Lung (tissue), 12 donors: Measurements from ENCODE around the gene SCARF1. TPM values are rescaled to one million over a fixed set of nuclear protein-coding genes. Genes with fewer than 3 reads are reported as not detected.

Experiments used
- ATAC-seq: fragments of 200-7000 bp; cut with Tn5 transposase; one replicate; pipeline ENCODE4 v1.9.1; 2020; ENCODE audit warnings: moderate number of reproducible peaks; ENCODE audit not compliant: insufficient read depth, low FRiP score
- DNase-seq, 3 donors: peaks; one replicate each; pipeline ENCODE4 v3.0.0-alpha.2; 2013 to 2017
- H3K27ac ChIP-seq, 2 donors: one replicate each; pipeline ENCODE4 v1.5.1; 2013; ENCODE audit warnings: mild to moderate bottlenecking in 2 of 2, moderate library complexity in 2 of 2, control low read depth in 1 of 2, inconsistent platforms in 1 of 2, low read depth in 1 of 2, low read length in 1 of 2
- H3K27me3 ChIP-seq, 3 donors: one replicate each; pipeline ENCODE4 v1.5.1; 2013; ENCODE audit warnings: low read length in 2 of 3; ENCODE audit not compliant: control insufficient read depth in 3 of 3, insufficient read depth in 3 of 3
- H3K36me3 ChIP-seq, 4 donors: one replicate each; pipeline ENCODE4 v1.5.1; 2013; ENCODE audit warnings: low read length in 4 of 4, mild to moderate bottlenecking in 1 of 4, moderate library complexity in 1 of 4; ENCODE audit not compliant: control insufficient read depth in 4 of 4, insufficient read depth in 4 of 4
- H3K4me1 ChIP-seq, 5 donors: one replicate each; pipeline ENCODE4 v1.5.1; 2013; ENCODE audit warnings: low read length in 5 of 5, mild to moderate bottlenecking in 2 of 5, moderate library complexity in 1 of 5; ENCODE audit not compliant: control insufficient read depth in 5 of 5, insufficient read depth in 5 of 5
- H3K4me3 ChIP-seq: one replicate; pipeline ENCODE4 v1.5.1; 2013; ENCODE audit warnings: mild to moderate bottlenecking, control low read depth, moderate library complexity
- H3K9ac ChIP-seq, 2 donors: one replicate each; pipeline ENCODE4 v1.5.1; 2013; ENCODE audit warnings: low read length in 2 of 2, control low read depth in 1 of 2; ENCODE audit not compliant: insufficient read depth in 1 of 2
- H3K9me3 ChIP-seq, 4 donors: one replicate each; pipeline ENCODE4 v1.5.1; 2013; ENCODE audit warnings: low read length in 3 of 4, mild to moderate bottlenecking in 1 of 4, moderate library complexity in 1 of 4; ENCODE audit not compliant: control insufficient read depth in 4 of 4, insufficient read depth in 3 of 4
- CTCF ChIP-seq: IDR thresholded peaks from 2 replicates; pipeline ENCODE4 v1.5.1; 2012; ENCODE audit warnings: mild to moderate bottlenecking; ENCODE audit errors: control extremely low read depth, extremely low read depth
- WGBS, 2 donors: extraction: QIAGEN DNeasy Blood & Tissue Kit; methylation state at CpG; one replicate each; pipeline ENCODE4 v1.1.7; 2013; 5-methylcytosine and 5-hydroxymethylcytosine counted together
- polyA plus RNA-seq, 2 donors: library from polyadenylated mRNA; stranded (reverse); fragments of 200-250 nt; gene quantifications; one replicate each; pipeline ENCODE4 v1.2.1, GENCODE V29; 2013
- total RNA-seq, 2 donors: library from RNA; depleted of rRNA in 1 of 2; stranded (reverse); fragments of >200 nt in 1 of 2; gene quantifications; one replicate each; pipeline ENCODE4 v1.2.1, GENCODE V29; 2014 to 2021
- donor health status: control.
- donor health status: control.
- donor health status: Bipolar disorder and iron deficiency.
- donor health status: healthy.
- donor health status: DM: yes; HTN: yes; CAD: no.

The SCARF1 gene
- total and polyA plus RNA-seq, 4 donors, result 17.1 to 39.7 (median 29.4) TPM

- WGBS, 2 donors, result 18 to 26% methylated on average over 15 of the region's 15 CpGs
- Histone ChIP-seq H3K27ac (peak overlapping the region; percentile 68 to 89), H3K4me1 (peaks cover 0 to 35% (median 20%) of the 10 kb centered on the region in 5 donors), H3K36me3 (peaks cover 0 to 4% (median 0%) of the 10 kb centered on the region in 4 donors), H3K27me3 (no peaks in the 10 kb centered on the region), H3K9me3 (no peaks in the 10 kb centered on the region), H3K9ac (no peak overlapping the region), H3K4me3 (peak overlapping the region; percentile 37)
- ATAC-seq (no peak), DNase-seq (peak; percentile 25 to 46 (median 36))
- no peak for TF ChIP-seq CTCF
Measured at GRCh38 chr17:1644493-1645206, 882 bp downstream of the SCARF1 start.

DNA sequence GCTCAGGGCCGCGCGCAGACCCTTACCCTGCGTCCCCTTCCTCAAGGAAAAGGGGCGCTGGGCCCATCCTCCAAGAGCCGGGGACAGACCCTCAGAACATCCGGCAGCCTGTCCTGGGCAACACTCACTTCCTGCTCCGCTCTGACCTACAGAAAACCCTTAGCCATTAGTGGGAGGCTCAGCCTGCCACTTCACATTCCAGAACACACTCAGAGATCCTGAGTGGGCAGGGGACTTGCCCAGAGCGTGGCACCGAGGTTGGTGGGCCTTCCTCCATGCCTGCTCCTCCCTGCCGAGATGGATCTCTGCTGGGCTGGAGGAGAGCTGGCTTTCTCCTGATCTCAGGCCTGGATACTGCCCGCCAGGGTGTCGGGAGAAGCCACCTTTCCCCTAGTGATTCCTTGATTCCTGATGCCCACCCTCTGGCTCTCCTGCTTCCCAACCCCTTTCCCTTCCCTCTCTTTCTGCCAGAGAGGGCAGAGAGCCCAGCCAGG, 1.5 kb downstream of the SCARF1 start:
- ATAC-seq (peak; percentile 2), DNase-seq (peak; percentile 53 to 70 (median 62))
- Histone ChIP-seq H3K36me3 (peaks cover 0 to 5% (median 0%) of the 10 kb centered on the region in 4 donors), H3K9ac (no peak overlapping the region), H3K4me1 (peaks cover 0 to 35% (median 20%) of the 10 kb centered on the region in 5 donors), H3K27me3 (no peaks in the 10 kb centered on the region), H3K27ac (peak overlapping the region; percentile 47 to 89), H3K4me3 (peak overlapping the region; percentile 29), H3K9me3 (no peaks in the 10 kb centered on the region)
- TF ChIP-seq CTCF, result no peak
- 11 to 13% methylated on average over 13 of the region's 13 CpGs for WGBS, 2 donors

GRCh38 chr17:1643293-1643998, 2.1 kb downstream of the SCARF1 start:
- peak; percentile 21 for ATAC-seq
- peak; percentile 32 to 74 (median 73) for DNase-seq
- peaks cover 0 to 33% (median 20%) of the 10 kb centered on the region in 5 donors for H3K4me1 ChIP-seq

More at GRCh38 chr17:1643293-1643998, 2.1 kb downstream of the SCARF1 start:
- WGBS, 2 donors, result 1 to 3% methylated on average over 75 to 88 of the region's 90 CpGs
- Histone ChIP-seq H3K36me3 (peaks cover 0 to 9% (median 0%) of the 10 kb centered on the region in 4 donors), H3K27ac (peak overlapping the region; percentile 47 to 89), H3K9ac (no peak overlapping the region), H3K27me3 (no peaks in the 10 kb centered on the region), H3K9me3 (no peaks in the 10 kb centered on the region), H3K4me3 (peak overlapping the region; percentile 29)
- TF ChIP-seq CTCF, result no peak
